Amniotic stem cell (primary cell): Measurements from ENCODE around the gene PRODH.
"Not testable (repeated sequence)": the region's sequence is repeated elsewhere in the genome, so short reads cannot be mapped to it uniquely, and the experiment has no call there.

Source experiments
- DNase-seq: peaks from one replicate; lab custom pipeline; 2025; lab: John Stamatoyannopoulos, UW

The PRODH gene

DNA sequence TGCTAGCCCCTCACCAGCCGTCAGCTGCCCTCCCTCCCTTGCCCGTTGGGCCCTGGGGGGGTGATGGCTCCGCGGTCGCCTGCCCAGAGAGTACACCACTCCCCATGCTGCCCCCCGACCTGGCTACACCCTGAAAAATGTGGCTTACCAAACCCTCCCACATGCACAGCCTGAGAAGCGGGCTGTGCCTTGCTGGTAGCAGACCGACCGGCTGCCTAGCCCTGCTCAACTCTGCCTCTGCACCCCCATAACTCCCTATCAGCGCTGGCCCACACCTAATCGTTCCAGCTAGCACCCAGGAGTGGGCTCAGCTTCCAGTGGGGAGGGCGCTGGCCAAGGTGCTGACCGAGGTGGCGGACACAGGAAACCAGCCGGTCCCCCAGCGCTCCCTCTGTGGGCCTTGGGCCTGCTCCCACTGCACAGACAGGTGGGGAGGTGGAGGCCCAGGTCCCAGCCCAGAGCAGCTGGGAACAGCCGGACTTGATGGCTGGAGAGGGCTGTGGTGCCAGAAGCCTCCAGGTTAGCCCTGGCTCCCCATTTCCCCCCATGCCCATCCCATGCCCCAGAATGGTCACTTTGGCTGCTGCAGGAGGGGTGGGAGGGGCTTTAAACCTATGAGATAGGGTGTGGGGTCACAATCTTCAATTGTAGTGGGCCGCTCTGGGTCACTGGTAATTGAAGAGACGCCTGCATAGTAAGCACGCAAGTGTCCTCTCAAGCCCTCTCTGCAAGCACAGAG, 32.1 kb upstream of the PRODH start:
- no peak for DNase-seq

DNA sequence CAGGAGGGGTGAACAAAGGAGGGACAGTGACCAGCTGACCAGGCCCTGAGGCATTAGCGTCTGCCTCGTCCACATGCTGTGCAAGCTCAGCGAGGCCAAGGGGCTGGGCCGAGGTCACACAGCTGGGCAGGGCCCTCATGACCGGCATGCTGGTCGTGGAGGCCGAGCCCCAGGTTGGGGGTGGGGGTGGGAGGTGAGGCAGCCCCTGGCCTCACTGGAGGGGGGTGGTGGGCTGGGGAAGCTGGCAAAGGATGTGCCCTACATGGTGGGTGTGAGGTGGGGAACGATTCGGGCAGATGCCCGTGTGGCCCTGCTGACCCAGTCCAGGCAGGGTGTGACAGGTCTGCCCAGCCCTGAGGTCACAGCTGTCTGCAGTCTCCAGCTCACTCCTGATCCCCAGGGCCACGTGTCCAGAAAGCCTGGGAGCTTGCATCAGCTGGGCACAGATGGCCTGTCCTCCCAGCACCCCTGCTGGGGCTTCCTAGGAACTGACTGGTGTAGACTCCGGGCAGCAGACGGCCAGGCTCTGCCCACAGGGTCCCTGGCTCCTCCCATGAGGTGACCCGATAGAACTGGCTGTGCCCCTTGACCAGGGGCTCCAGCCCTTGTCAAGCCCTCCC, 31.4 kb upstream of the PRODH start:
- not testable (repeated sequence) for DNase-seq

DNA sequence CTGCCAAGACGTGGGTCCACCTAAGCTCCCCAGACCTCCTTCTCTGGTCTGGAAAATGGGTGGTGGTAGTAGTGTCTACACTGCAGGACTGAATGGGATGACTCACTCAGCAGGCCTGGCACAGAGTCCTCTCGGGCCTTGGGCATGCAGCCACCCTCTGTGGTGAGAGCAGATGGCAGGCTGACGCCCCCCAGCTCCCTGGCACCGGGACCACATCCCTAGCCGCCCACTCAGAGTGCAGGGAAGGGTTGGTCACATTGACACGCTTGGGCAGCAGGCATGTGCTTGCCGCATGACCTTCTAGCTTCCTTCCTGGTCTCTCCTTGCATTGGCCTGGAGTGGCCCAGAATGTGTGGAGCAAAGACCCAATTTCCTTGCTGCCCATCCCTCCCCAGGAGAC, 30.7 kb upstream of the PRODH start:
- no peak for DNase-seq

DNA sequence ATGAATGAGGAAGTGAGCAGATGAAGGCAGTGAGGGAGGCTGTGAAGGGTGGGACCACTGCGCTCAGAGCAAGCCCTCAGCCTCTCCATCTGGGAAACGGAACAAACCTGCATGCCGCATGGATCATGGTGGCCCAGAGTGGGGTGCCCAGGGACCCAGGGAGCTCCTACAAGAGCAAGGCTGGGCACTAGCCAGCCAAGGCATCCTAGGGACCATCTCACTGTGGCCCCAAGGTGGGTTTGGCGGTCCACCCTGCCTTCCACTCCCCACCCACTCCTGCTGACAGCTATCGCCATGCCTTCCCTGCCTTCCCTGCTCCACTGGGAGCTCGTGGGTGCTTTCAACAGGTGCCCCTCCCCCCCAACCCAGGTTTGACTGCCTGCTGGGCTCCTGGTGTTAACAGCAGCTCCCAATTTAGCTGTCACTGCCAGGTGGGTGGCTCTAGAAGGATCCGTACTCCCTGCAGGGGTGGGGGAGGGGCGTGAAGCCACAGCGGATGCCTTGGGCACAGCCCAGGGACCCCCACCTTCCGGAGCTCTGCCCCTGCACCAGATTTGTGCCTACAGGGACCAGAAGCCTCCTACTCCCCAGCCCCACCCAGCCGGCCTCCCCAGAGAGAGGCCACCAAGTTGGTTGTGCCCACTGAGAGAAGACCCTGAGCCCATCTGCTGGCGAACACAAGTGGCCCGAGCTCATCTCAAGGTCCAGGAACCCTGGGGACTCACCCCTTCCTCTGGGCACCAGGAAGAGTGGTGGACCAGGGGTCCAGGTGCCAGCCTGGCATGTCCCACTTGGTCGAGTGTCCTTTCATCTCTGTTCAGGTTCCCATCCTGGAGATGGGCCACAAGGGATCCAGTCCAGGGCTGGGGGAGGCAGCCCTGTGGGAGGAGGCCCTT, 29.7 kb upstream of the PRODH start:
- DNase-seq, result no peak

DNA sequence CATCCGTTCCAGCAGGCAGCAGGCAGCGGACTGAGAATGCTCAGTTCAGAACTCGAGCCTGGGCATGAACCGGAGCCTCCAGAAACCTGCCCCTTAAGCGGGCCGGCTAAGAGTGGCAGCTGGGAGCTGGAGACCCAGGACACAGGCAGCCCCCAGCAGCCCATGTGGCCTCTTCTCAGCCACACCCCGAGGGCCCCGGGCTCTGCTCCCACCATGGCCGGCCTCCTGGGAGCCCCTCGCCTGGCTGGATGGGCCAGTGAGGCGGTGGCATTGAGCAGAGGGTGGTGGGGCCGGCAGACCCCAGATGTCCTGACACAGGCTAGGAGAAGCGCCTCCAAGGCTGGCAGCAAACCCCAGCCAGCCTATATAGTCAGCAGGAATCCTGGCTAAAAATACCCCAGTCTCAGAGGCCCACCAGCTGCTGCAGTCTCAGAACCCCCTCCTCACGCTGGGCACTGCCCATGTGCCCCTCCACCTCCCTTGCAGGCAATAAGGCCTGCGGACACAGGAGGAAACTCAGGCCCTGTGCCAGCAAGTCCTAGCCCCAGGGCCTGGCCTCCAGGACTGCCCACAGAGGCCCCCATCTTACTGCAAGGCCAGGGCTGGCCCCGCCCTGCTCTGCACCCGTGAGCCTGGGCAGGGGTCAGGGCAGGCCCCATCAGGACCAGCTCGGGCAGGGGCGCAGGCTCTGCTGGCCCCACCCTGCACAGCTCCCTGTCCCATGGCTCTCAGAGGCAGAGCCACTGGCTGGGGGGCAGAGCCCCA, 28.6 kb upstream of the PRODH start:
- not testable (repeated sequence) for DNase-seq

DNA sequence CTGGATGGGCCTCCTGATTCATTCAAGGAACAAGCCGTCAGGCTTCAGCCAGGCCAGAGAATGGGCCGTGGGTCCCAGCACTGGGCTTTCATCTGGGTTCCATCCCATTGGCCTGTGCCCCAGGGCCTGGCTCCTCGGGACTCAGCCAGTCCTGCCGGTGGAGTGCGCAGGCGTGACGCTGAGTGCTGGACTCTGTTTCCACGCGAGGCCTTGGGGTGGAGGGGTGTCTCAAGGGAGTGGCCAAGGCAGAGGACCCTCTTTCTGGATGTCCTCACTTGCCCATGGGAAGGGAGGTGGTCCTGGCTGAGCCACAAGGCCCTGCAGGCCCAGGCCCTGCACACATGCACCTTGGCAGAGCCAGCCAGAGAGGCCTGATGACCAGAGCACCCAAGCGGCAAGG, 28.0 kb upstream of the PRODH start:
- not testable (repeated sequence) for DNase-seq

DNA sequence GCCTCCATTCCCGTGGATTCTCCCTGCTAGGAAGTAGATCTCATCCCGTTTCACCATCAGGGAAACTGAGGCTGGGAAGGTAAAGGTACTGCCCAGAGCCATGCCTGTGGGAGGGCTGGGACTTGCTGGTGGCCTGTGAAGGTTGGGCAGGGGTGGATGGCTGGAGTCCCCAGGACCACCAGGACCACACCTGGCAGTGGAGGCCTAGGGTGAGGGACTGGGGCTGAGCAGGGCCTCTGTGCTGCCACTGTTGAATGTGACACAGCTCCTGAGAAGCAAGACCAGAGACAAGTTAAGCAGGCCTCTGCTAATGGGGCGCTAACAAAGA, 26.2 kb upstream of the PRODH start:
- DNase-seq, result no peak

DNA sequence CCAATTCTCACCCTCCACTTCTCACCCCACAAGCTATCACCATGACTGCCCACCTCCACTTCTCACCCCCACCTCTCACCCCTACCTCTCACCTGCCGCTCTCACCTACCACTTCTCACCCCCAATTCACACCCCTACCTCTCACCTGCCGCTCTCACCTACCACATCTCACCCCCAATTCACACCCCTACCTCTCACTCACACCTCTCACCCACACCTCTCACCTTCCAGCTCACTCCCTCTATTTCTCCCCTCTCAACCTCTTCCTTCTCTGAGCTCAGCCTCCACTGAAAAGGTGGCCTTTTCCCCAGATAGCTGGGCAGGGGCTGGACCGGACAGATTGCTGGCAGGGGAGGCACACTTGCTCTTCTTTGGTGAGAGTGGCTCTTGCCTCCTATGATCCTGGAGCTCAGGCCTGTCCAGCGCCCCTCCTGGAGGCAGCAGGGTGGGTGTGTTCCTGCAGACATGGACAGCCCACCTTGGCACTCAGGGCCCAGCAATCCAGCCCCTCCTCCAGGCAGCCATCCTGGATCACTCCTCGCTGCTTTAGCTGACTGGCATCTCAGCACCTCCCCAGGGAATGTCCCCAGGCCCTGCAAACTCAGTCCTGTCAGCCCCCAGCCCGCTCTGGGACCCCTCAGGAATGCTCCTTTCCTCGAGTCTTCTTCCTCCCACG, 25.7 kb upstream of the PRODH start:
- DNase-seq, result not testable (repeated sequence)

DNA sequence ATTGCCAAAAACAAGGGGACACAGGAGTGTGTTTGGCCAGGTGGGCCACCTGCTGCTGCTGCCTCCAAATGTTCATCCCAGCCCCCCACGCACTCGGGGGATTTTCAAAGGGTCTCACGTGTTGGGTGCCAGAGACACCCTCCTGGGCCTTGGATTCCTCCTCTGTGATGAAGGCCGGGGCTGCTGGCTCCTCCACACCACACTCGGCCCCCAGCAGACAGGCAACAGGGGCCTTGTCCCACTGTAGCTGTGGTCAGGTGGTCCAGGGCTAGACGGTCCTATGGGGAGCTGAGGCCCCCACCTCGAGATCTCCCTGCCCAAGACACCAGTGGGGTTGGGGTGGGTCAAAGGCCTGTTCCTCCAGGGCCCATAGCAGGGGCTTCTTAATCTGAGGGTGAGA, 25.1 kb upstream of the PRODH start:
- not testable (repeated sequence) for DNase-seq

DNA sequence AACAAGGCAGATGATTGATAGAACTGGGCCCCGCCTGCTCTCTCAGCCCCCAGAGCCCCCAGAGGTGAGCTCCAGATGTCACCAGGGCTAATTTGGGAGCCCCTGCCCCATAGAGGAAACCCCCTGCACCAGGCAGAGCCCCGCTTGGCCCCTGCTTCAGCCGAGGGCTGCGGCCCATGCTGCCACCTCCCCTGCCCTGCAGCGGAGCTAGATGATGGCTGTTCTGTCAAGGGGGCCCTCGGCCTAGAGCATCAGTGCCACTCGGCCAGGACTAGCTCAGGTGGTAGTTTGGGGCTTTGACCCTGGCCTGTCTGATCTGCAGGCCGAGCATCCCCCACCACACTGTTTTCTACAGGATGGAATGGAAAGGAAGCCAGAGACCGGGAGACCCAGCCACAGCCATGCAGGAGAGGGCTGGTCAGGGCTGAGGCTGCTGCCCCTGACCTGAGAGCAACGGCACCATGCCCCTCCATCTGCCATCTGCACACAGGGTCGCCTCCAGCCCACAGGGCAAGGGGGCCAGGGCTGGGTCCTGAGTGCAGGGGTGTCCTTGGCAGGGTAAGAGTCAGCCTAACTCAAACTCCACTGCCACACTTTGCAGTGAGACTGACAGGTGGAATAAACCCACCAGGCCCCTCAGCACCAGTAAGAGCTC, 24.2 kb upstream of the PRODH start:
- not testable (repeated sequence) for DNase-seq

DNA sequence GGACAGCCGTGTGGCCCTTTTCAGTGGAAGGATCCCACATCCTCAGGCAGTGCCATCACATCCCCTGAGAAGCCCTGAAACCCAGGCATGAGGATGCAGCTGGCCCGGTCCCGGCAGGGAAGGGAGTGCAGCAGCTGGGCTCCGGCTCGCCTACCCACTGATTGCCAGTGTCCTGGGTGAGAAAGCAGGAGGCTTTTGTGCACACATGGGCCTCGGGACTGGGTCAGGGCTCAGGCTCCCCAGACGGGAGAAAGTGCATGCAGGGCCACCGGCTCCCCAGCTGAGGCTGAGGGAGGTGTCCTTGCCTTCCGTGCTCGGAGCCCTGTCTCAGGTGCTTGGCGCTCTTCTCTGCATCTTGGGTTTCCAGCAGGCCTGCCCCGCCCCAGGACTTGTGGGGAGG, 23.6 kb upstream of the PRODH start:
- DNase-seq, result not testable (repeated sequence)

DNA sequence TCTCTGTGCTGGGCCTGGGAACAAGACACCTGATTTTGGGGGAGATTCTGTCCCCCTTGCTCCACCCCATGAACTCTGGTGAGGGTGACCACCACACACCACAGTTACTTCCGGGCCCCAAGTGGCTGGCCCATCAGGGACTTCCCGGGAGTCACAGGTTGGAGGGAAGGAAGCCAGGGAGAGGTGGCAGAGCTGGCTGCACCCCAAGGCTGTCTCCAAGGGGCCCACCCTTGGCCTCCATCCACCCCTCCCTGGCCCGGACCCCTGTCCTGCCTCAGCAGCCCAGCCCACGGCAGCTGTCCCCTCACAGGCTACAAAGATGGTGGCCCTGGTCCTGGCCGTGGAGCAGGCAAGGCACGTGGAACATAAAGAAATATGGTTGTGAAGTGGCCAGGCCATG, 23.2 kb upstream of the PRODH start:
- DNase-seq, result not testable (repeated sequence)

DNA sequence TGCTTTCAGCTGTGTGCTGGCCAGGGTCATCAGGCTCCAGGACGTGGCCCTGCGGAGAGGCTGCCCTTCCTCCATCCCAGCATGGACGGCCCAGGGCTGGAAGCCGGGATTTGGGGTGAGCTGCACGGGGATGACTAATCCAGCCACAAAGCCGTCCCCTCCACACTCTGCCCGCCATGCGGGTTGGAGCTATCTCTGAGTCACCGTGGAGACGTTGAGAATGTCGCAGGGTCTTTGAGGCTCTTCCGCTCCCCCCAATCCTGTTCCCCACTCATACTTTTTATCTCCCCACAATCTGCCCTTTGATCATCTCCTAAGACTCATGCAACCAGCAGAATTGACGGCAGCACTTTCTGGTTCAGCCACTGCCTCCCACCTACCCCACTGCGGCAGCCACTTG, 22.6 kb upstream of the PRODH start:
- not testable (repeated sequence) for DNase-seq

DNA sequence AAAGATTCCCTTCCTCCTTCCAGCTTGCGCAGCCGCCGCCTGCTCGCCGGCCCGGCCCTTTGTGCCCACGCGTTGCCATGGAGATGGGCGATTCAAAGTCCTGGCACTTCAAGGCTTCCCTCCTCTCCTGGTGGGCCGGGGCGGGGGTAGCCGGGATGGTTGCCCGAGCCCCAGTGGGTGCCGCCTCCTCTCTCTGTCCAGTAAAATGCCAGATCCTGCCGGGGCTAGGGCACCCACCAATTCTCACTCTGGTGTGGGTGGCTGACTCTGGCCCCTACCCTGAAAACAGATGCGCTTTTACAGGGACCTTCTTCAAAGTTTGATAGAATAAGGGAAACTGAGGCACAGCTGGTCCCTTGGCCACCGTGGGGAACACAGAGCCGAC, 22.2 kb upstream of the PRODH start:
- not testable (repeated sequence) for DNase-seq

DNA sequence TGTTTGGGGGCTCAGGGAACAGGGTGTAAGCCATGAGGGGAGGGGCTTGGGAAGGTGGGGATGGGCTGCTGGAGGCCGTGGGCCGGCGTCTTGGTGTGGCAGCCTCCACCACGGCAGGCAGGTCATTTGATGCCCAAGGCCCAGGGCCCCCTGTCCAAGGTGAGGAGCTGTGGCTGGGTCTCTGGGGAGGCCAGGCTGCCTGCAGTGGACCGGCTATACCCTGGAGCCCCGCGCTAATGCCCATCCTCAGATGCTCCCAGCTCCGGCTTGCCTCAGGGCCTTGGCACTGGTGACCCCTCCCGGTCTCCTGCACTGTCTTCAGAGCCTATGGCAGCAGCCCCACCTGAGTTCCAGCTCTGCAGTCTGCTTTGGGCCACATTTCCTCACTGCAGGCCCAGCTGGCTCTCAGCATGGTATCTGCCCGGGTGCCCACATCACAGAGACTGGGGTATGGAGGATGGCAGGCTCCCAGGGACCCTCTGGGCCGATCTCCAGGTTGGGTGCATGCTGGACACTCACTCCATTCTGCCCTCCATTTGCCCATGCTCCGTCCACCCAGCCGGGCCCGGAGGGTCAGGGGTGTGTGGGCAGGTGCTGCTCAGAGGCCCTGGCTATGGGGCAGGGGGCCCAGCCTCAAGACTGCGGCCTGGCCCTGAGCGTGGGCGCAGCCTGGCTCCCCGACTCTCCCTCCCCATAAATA, 21.7 kb upstream of the PRODH start:
- DNase-seq, result not testable (repeated sequence)

DNA sequence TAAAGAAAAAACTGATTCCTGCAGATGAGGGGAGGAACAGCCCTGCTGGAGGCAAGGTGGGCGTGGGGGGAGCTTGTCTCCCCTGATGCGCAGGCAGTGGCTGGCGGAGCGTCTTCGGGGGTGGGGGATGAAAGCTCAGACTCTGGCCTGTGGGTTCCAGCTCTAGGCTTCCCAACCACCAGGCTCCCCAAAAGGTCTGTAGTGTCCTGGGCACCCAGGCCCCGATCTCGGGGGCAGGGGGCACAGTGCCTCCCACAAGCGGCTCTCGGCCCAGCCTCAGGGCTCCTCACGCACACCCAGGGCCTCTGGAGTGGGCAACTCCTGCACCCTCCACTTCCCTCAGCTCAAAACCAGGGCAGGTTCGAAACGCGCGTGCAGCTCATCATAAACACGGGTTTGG, 20.9 kb upstream of the PRODH start:
- not testable (repeated sequence) for DNase-seq

DNA sequence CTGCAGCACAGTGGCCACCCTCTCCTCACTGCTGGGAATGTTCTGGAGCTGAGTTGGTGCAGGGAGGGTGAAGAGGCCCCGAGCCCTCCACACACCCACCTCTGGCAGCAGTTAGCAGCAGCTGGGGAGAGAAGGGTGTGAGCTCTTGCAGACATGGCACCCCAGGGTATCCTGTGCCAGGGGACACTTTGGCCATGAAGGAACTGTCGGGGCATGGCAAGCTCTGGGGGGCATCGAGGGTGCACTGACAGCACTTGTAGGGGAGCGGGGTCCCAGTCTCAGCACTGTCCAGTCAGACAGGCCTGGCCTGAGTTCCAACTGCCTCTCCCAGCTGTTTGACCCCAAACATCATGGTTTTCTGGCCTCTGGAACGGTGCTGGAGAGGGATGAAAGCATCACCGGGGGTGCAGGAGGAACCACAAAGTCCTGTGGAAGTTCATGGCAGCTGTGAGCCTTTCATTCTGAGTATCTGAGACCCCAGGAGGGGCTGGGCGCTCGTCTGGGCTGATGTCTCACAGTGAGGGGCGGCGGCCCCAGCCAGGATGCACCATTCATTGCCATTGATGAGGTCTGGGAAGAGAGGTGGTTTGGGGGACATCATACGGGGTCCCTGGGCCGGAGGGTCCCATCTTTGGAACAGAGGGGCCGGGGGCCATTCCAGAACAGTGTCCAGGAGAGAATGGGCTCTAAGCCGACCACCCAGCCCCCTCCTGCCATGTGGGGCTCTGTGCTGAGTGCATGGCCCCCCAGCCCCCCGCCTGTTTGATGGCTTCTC, 20.2 kb upstream of the PRODH start:
- not testable (repeated sequence) for DNase-seq

DNA sequence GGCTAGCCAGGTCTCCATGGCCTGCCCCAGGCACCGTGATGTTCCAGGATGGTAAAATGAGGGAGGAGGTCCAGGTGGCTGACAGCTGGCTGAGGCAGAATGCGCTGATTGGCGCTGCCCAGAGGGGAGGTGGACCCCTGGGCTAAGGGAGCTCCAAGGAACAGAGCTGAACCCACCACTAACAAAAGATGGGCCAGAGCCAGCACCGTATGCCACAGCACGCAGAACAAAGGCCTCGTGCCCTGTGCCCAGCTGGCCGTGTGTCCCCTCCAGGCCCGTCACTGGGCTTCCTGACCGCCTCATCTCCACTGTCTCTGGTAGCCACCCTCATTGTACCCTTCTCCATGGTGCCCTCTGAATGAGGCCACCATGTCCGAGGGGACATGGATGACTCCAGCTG, 19.6 kb upstream of the PRODH start:
- no peak for DNase-seq

DNA sequence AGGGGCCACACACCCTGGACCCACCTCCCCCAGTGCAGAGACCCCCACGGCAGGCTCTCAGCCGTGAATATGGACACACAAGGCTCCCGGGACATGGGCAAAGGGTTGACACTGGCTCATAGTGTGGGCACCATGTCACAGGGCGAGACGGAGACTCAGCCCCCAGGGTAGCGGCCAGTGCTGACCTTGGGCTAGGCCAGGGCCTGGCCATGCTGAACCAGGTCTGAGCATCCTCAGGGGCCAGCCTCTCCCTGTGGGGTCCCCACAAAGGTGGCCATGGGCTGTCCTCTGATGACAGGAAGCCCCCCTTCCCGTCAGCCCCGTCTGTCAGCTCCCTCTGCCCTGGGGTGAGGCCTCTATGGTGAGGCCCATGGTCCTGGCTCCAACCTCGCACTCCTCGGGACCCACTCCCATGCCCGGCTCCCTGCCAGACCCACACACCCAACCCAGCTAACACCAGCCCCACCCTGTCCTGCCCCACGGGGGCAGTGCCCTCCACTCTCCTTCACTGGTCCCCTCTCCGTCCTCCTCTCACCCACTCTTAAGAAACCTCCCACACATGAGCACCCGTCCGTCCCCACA, 19.0 kb upstream of the PRODH start:
- no peak for DNase-seq
